ENCODE measurements around the gene TMEM203.

DNA sequence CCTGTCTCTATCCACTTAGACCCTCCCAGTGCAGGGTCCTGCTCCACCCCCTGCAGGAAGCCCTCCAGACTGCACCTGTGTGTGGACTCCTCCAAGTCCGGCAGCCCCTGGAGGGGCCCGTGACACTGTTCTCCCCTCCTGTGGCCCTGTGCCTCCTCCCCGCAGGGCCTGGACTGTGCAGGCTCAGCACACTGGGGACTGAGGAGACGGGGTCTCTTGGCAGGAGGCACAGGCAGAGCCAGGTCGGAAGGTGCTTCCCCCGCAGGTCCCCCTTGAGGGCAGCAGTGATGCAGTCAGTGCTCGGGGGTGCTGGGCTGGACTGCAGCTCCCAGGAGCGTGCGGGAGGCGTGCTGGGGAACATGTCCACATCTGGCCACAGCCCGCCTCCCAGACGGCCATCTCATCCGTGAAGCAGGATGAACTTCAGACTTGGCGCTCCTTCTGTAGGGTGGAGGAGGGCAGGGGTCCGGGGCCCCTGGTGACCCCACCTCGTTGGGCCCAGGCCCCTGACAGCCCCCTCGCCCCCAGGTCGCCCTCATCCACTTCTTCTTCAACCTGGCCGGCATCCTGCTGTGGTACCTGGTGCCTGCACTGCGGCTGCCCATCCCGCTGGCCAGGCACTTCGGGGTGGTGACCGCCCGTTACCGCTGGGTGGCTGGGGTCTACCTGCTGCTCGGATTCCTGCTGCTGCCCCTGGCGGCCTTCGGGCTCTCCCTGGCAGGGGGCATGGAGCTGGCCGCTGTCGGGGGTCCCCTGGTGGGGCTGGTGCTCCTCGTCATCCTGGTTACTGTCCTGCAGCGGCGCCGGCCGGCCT is 30.2 kb upstream of the TMEM203 start:
- TF ChIP-seq POLR2AphosphoS5 (IDR thresholded peaks at IDR 0.05; ENCODE audit: low read depth) (no peak), GABPA (IDR thresholded peaks at IDR 0.05; ENCODE audit: low read depth) (no peak)
- TF ChIP-seq, protein P1, sequence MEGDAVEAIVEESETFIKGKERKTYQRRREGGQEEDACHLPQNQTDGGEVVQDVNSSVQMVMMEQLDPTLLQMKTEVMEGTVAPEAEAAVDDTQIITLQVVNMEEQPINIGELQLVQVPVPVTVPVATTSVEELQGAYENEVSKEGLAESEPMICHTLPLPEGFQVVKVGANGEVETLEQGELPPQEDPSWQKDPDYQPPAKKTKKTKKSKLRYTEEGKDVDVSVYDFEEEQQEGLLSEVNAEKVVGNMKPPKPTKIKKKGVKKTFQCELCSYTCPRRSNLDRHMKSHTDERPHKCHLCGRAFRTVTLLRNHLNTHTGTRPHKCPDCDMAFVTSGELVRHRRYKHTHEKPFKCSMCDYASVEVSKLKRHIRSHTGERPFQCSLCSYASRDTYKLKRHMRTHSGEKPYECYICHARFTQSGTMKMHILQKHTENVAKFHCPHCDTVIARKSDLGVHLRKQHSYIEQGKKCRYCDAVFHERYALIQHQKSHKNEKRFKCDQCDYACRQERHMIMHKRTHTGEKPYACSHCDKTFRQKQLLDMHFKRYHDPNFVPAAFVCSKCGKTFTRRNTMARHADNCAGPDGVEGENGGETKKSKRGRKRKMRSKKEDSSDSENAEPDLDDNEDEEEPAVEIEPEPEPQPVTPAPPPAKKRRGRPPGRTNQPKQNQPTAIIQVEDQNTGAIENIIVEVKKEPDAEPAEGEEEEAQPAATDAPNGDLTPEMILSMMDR (IDR thresholded peaks at IDR 0.05; ENCODE audit: insufficient read depth, low read length), result no peak

All from HL-60 (cell line).